Stimulated activated CD4-positive, alpha-beta T cell treated with anti-CD3 and anti-CD28 coated beads, Interleukin-4, amount 100 ng/mL, for 48 hours (primary cell): ENCODE data around the gene GAB4.

Source experiments
- DNase-seq, 2 donors: peaks; one replicate each; pipeline ENCODE4 v3.0.0-alpha.2; 2020; ENCODE audit warnings: low read depth in 2 of 2

The GAB4 gene

GRCh38 chr22:16988257-16988656 lies 19.8 kb downstream of the GAB4 start:
- no peak for DNase-seq

- no peak for DNase-seq
Observed at GRCh38 chr22:16987822-16988221, 20.2 kb downstream of the GAB4 start.

- no peak for DNase-seq
Observed at GRCh38 chr22:16975155-16975885, 32.7 kb downstream of the GAB4 start.

GRCh38 chr22:16974298-16975084 lies 33.5 kb downstream of the GAB4 start:
- DNase-seq, result no peak

- DNase-seq, result no peak
Observed at GRCh38 chr22:16973591-16974297, 34.3 kb downstream of the GAB4 start.

GRCh38 chr22:16972311-16972710 lies 35.7 kb downstream of the GAB4 start:
- no peak for DNase-seq

- no peak for DNase-seq
Observed at GRCh38 chr22:16970446-16970845, 37.6 kb downstream of the GAB4 start.

GRCh38 chr22:16969508-16970327 lies 38.3 kb downstream of the GAB4 start:
- DNase-seq, result no peak

- no peak for DNase-seq
Observed at GRCh38 chr22:16968218-16968595, 39.8 kb downstream of the GAB4 start.

GRCh38 chr22:16967453-16968217 lies 40.4 kb downstream of the GAB4 start:
- DNase-seq, result no peak

- DNase-seq, result no peak
Observed at GRCh38 chr22:16966251-16966650, 41.8 kb downstream of the GAB4 start.

- no peak for DNase-seq
Observed at GRCh38 chr22:16965560-16965959, 42.5 kb downstream of the GAB4 start.

- DNase-seq, result no peak
Observed at GRCh38 chr22:16965083-16965482, 42.9 kb downstream of the GAB4 start.

GRCh38 chr22:16964366-16964765 lies 43.7 kb downstream of the GAB4 start:
- DNase-seq, result no peak

GRCh38 chr22:16963189-16963945 lies 44.7 kb downstream of the GAB4 start:
- no peak for DNase-seq

GRCh38 chr22:16962501-16962900 lies 45.5 kb downstream of the GAB4 start:
- DNase-seq, result no peak

- DNase-seq, result no peak
Observed at GRCh38 chr22:16961477-16962186, 46.4 kb downstream of the GAB4 start.

- DNase-seq, result no peak
Observed at GRCh38 chr22:16960884-16961249, 47.2 kb downstream of the GAB4 start.

- no peak for DNase-seq
Observed at GRCh38 chr22:16960220-16960883, 47.7 kb downstream of the GAB4 start.
